HepG2 (cell line): ENCODE data around the gene MCTS1. TPM values are rescaled to one million over a fixed set of nuclear protein-coding genes. Genes with fewer than 3 reads are reported as not detected.
A peak's percentile ranks its signal among the peaks of the same experiment; 100 is the strongest.

Source experiments
- CEBPZ ChIP-seq: IDR thresholded peaks from 2 replicates; pipeline ENCODE4 v1.6.1; 2012; ENCODE audit warnings: low read length, improper control_type of control experiment
- ELF3 ChIP-seq: IDR thresholded peaks from 2 replicates; pipeline ENCODE4 v1.6.1; 2016; ENCODE audit warnings: missing genetic modification reagents, missing compliant biosample characterization
- GTF2F1 ChIP-seq: fragments of 150-350 bp; IDR thresholded peaks from 2 replicates; pipeline ENCODE4 v1.6.1; 2014; ENCODE audit warnings: low read length
- ISX ChIP-seq: sonication (generic); formaldehyde crosslinking; conservative IDR thresholded peaks from 2 replicates; pipeline ENCODE4 v1.5.0; 2020; ENCODE audit warnings: missing genetic modification reagents
- MED1 ChIP-seq: sonication (generic); formaldehyde crosslinking; IDR thresholded peaks from 2 replicates; pipeline ENCODE4 v1.4.0; 2020; ENCODE audit warnings: missing genetic modification reagents
- MXD4 ChIP-seq: IDR thresholded peaks from 2 replicates; pipeline ENCODE4 v1.6.1; 2016; ENCODE audit warnings: mild to moderate bottlenecking, missing biosample characterization, missing genetic modification reagents
- PREB ChIP-seq: sonication (generic); formaldehyde crosslinking; IDR thresholded peaks from 2 replicates; pipeline ENCODE4 v1.4.0; 2020; ENCODE audit warnings: missing genetic modification reagents
- SAP130 ChIP-seq: IDR thresholded peaks from 2 replicates; pipeline ENCODE4 v1.6.1; 2016; ENCODE audit warnings: low read depth
- SMAD3 ChIP-seq: sonication (generic); formaldehyde crosslinking; IDR thresholded peaks from 2 replicates; pipeline ENCODE4 v1.4.0; 2020; ENCODE audit warnings: missing genetic modification reagents
- TEAD3 ChIP-seq: optimal IDR thresholded peaks from 2 replicates; pipeline ENCODE3; 2016; ENCODE audit warnings: borderline replicate concordance
- TEF ChIP-seq: sonication (generic); formaldehyde crosslinking; IDR thresholded peaks from 2 replicates; pipeline ENCODE4 v1.5.0; 2020; ENCODE audit warnings: missing genetic modification reagents
- TFDP2 ChIP-seq: sonication (generic); formaldehyde crosslinking; IDR thresholded peaks from 2 replicates; pipeline ENCODE4 v1.4.0; 2020; ENCODE audit warnings: missing genetic modification reagents
- YY1 ChIP-seq: IDR thresholded peaks from 2 replicates; pipeline ENCODE4 v1.6.1; 2011; ENCODE audit warnings: low read length, low read depth, moderate library complexity, mild to moderate bottlenecking; ENCODE audit not compliant: insufficient read depth, insufficient replicate concordance
- ZBTB20 ChIP-seq: sonication (generic); formaldehyde crosslinking; IDR thresholded peaks from 2 replicates; pipeline ENCODE4 v1.8.1; 2023; ENCODE audit warnings: missing genetic modification reagents, low read depth, mild to moderate bottlenecking, borderline replicate concordance
- ZGPAT ChIP-seq: IDR thresholded peaks from 2 replicates; pipeline ENCODE4 v1.6.1; 2016; ENCODE audit warnings: mild to moderate bottlenecking
- ZKSCAN5 ChIP-seq: sonication (generic); formaldehyde crosslinking; IDR thresholded peaks from 2 replicates; pipeline ENCODE4 v1.5.1; 2020; ENCODE audit warnings: mild to moderate bottlenecking, missing genetic modification reagents
- ZNF24 ChIP-seq: fragments of 450-650 bp; IDR thresholded peaks from 2 replicates; pipeline ENCODE4 v1.6.1; 2017; ENCODE audit warnings: antibody characterized with exemption, mild to moderate bottlenecking
- ZNF549 ChIP-seq: sonication (generic); formaldehyde crosslinking; IDR thresholded peaks from 2 replicates; pipeline ENCODE4 v1.5.0; 2020; ENCODE audit warnings: missing genetic modification reagents
- ZNF557 ChIP-seq: sonication (generic); formaldehyde crosslinking; IDR thresholded peaks from 2 replicates; pipeline ENCODE4 v1.4.0; 2020; ENCODE audit warnings: missing genetic modification reagents
- ZNF639 ChIP-seq: conservative IDR thresholded peaks from 2 replicates; pipeline ENCODE4 v1.6.1; 2018; ENCODE audit warnings: missing genetic modification reagents
- ZNF761 ChIP-seq: sonication (generic); formaldehyde crosslinking; conservative IDR thresholded peaks from 2 replicates; pipeline ENCODE4 v1.4.0; 2020; ENCODE audit warnings: mild to moderate bottlenecking, missing genetic modification reagents
- polyA plus RNA-seq, 8 experiments: library from polyadenylated mRNA; depleted of rRNA in 3 of 8; stranded (reverse) in 7 of 8; unstranded in 1 of 8; fragments of >200 nt; fragmentation: Illumina TruSeq in 4 of 8; extraction: Trizol in 4 of 8; gene quantifications; 2 replicates each; pipeline versions ENCODE4 v1.2.1 to v1.2.3, GENCODE V29; 2011 to 2016; ENCODE audit warnings: low read depth in 4 of 8, missing spikeins in 1 of 8, mixed read lengths in 1 of 8; ENCODE audit not compliant: insufficient read depth in 1 of 8
- total RNA-seq, 5 experiments: library from RNA; depleted of rRNA; stranded (reverse); fragments of >200 nt; fragmentation: Illumina TruSeq; extraction: Trizol; gene quantifications; 2 replicates each; pipeline ENCODE4 v1.2.3, GENCODE V29; 2016; ENCODE audit warnings: low read depth in 1 of 5

Gene MCTS1
- total and polyA plus RNA-seq, 2 of the 13 experiments (the other 11 are each of a cell fraction or from before 2014, with no cell fraction given) = 30.1 to 59.0 TPM

GRCh38 chrX:120629667-120630537 lies 26.0 kb downstream of the MCTS1 start, which contains the start of gene C1GALT1C1 (continued):
- no peak for TF ChIP-seq CEBPZ
- TF ChIP-seq YY1 = peak; percentile 6
- TF ChIP-seq ZNF557 (CRISPR knock-in tag) = no peak
- TF ChIP-seq MXD4 = no peak
- TF ChIP-seq ZBTB20 (CRISPR knock-in tag) = no peak
- no peak for TF ChIP-seq ZKSCAN5 (CRISPR knock-in tag)
- TF ChIP-seq TEAD3 (CRISPR knock-in tag) = no peak
- TF ChIP-seq GTF2F1 = no peak
- TF ChIP-seq SAP130 (CRISPR knock-in tag) = peak; percentile 72
- no peak for TF ChIP-seq ZNF761
- TF ChIP-seq ZGPAT (CRISPR knock-in tag) = 0 out of 2 replicates have a peak, but pooled peaks have one; percentile 25
- no peak for TF ChIP-seq ISX (CRISPR knock-in tag)
- no peak for TF ChIP-seq ZNF639
- no peak for TF ChIP-seq TEF
- TF ChIP-seq ZNF24 = no peak
- TF ChIP-seq PREB (CRISPR knock-in tag) = no peak
- TF ChIP-seq ZNF549 (CRISPR knock-in tag) = no peak
- peak; percentile 56 for TF ChIP-seq MED1 (CRISPR knock-in tag)
- 0 out of 2 replicates have a peak, but pooled peaks have one; percentile 36 for TF ChIP-seq ELF3
- TF ChIP-seq SMAD3 (CRISPR knock-in tag) = no peak
- TF ChIP-seq TFDP2 (CRISPR knock-in tag) = no peak; the same call in 1 of the 2 replicates
